ENCODE results near the gene N4BP3. TPM values are rescaled to one million over a fixed set of nuclear protein-coding genes. Genes with fewer than 3 reads are reported as not detected.
A peak's percentile ranks its signal among the peaks of the same experiment; 100 is the strongest.

Gene N4BP3
- total RNA-seq, 1 experiment from 2014 or later: 46.2 TPM

DNA sequence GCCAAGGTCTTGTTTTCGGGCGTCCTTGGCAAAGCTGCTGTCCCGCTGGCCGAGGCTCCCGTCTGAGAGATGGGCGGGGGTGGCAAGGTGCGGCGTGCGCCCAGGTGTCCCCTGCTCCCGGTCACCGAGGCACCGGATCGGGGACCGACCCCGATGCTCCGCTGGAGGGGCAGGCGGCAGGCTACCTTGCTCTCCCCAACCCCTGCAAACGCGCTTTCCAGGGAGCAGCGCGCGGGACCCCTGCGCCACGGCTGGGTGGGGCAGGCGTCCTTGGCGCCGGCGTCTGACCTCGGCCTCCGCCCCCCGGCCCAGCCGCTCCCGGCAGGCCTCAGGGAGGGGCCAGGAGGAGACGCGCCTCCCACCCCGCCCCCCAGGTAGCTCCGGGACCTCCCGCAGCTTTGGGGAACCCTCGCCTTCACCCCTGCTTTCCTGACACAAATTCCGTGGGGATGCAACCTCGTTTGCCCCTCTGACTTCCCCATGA, 551 bp downstream of the N4BP3 start (continued):
- TF ChIP-seq, protein P1, sequence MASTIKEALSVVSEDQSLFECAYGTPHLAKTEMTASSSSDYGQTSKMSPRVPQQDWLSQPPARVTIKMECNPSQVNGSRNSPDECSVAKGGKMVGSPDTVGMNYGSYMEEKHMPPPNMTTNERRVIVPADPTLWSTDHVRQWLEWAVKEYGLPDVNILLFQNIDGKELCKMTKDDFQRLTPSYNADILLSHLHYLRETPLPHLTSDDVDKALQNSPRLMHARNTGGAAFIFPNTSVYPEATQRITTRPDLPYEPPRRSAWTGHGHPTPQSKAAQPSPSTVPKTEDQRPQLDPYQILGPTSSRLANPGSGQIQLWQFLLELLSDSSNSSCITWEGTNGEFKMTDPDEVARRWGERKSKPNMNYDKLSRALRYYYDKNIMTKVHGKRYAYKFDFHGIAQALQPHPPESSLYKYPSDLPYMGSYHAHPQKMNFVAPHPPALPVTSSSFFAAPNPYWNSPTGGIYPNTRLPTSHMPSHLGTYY (CRISPR knock-in tag; IDR thresholded peaks at IDR 0.05): no peak
- TF ChIP-seq SMAD4 (CRISPR knock-in tag; IDR thresholded peaks at IDR 0.05) (peak; percentile 54; the same call in 1 of the 2 replicates), RORB (CRISPR knock-in tag; IDR thresholded peaks at IDR 0.05) (no peak), IRF1 (CRISPR knock-in tag; IDR thresholded peaks at IDR 0.05) (no peak), PRRX2 (CRISPR knock-in tag; IDR thresholded peaks at IDR 0.05) (no peak), NR3C1 (CRISPR knock-in tag; conservative IDR thresholded peaks at IDR 0.05; ENCODE audit: low read depth) (no peak), CDX4 (CRISPR knock-in tag; IDR thresholded peaks at IDR 0.05; ENCODE audit: borderline replicate concordance) (no peak), MXD4 (CRISPR knock-in tag; IDR thresholded peaks at IDR 0.05; ENCODE audit: borderline replicate concordance) (no peak), ETV6 (CRISPR knock-in tag; IDR thresholded peaks at IDR 0.05) (peak; percentile 46; the same call in 1 of the 2 replicates), ZNF281 (CRISPR knock-in tag; IDR thresholded peaks at IDR 0.05) (peak; percentile 10; the same call in 1 of the 2 replicates), SOX15 (CRISPR knock-in tag; IDR thresholded peaks at IDR 0.05) (no peak), ELF4 (CRISPR knock-in tag; IDR thresholded peaks at IDR 0.05; ENCODE audit: low read depth) (no peak), ATF3 (CRISPR knock-in tag; conservative IDR thresholded peaks at IDR 0.05) (no peak), ZBTB21 (CRISPR knock-in tag; IDR thresholded peaks at IDR 0.05; ENCODE audit: borderline replicate concordance) (no peak), NFYB (CRISPR knock-in tag; conservative IDR thresholded peaks at IDR 0.05; ENCODE audit: low read depth) (no peak), AR (CRISPR knock-in tag; IDR thresholded peaks at IDR 0.05) (no peak), ZNF317 (CRISPR knock-in tag; IDR thresholded peaks at IDR 0.05; ENCODE audit: borderline replicate concordance, low read depth) (no peak), FOXP1 (CRISPR knock-in tag; IDR thresholded peaks at IDR 0.05; ENCODE audit: borderline replicate concordance) (no peak), USF1 (CRISPR knock-in tag; IDR thresholded peaks at IDR 0.05) (0 out of 2 replicates have a peak, but pooled peaks have one; percentile 33)
- TF ChIP-seq, protein P2, sequence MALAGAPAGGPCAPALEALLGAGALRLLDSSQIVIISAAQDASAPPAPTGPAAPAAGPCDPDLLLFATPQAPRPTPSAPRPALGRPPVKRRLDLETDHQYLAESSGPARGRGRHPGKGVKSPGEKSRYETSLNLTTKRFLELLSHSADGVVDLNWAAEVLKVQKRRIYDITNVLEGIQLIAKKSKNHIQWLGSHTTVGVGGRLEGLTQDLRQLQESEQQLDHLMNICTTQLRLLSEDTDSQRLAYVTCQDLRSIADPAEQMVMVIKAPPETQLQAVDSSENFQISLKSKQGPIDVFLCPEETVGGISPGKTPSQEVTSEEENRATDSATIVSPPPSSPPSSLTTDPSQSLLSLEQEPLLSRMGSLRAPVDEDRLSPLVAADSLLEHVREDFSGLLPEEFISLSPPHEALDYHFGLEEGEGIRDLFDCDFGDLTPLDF (CRISPR knock-in tag; IDR thresholded peaks at IDR 0.05): no peak; the same call in 1 of the 2 replicates
- TF ChIP-seq, protein P3, sequence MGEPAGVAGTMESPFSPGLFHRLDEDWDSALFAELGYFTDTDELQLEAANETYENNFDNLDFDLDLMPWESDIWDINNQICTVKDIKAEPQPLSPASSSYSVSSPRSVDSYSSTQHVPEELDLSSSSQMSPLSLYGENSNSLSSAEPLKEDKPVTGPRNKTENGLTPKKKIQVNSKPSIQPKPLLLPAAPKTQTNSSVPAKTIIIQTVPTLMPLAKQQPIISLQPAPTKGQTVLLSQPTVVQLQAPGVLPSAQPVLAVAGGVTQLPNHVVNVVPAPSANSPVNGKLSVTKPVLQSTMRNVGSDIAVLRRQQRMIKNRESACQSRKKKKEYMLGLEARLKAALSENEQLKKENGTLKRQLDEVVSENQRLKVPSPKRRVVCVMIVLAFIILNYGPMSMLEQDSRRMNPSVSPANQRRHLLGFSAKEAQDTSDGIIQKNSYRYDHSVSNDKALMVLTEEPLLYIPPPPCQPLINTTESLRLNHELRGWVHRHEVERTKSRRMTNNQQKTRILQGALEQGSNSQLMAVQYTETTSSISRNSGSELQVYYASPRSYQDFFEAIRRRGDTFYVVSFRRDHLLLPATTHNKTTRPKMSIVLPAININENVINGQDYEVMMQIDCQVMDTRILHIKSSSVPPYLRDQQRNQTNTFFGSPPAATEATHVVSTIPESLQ (CRISPR knock-in tag; IDR thresholded peaks at IDR 0.05): no peak
- TF ChIP-seq, protein P4, sequence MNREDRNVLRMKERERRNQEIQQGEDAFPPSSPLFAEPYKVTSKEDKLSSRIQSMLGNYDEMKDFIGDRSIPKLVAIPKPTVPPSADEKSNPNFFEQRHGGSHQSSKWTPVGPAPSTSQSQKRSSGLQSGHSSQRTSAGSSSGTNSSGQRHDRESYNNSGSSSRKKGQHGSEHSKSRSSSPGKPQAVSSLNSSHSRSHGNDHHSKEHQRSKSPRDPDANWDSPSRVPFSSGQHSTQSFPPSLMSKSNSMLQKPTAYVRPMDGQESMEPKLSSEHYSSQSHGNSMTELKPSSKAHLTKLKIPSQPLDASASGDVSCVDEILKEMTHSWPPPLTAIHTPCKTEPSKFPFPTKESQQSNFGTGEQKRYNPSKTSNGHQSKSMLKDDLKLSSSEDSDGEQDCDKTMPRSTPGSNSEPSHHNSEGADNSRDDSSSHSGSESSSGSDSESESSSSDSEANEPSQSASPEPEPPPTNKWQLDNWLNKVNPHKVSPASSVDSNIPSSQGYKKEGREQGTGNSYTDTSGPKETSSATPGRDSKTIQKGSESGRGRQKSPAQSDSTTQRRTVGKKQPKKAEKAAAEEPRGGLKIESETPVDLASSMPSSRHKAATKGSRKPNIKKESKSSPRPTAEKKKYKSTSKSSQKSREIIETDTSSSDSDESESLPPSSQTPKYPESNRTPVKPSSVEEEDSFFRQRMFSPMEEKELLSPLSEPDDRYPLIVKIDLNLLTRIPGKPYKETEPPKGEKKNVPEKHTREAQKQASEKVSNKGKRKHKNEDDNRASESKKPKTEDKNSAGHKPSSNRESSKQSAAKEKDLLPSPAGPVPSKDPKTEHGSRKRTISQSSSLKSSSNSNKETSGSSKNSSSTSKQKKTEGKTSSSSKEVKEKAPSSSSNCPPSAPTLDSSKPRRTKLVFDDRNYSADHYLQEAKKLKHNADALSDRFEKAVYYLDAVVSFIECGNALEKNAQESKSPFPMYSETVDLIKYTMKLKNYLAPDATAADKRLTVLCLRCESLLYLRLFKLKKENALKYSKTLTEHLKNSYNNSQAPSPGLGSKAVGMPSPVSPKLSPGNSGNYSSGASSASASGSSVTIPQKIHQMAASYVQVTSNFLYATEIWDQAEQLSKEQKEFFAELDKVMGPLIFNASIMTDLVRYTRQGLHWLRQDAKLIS (CRISPR knock-in tag; IDR thresholded peaks at IDR 0.05; ENCODE audit: borderline replicate concordance): no peak

Measured in WTC11 (cell line).